K562 (cell line): ENCODE results near the gene IL12B. TPM values are rescaled to one million over a fixed set of nuclear protein-coding genes. Genes with fewer than 3 reads are reported as not detected.

ENCODE experiments used
- ARHGAP35 ChIP-seq: fragments of 450-650 bp; IDR thresholded peaks from 2 replicates; pipeline ENCODE4 v1.6.1; 2018; ENCODE audit not compliant: partially characterized antibody
- ATF1 ChIP-seq, 2 experiments: fragments of 450-650 bp in 1 of 2; IDR thresholded peaks; 2 replicates each; pipeline ENCODE4 v1.6.1; 2016; ENCODE audit warnings: missing compliant biosample characterization in 1 of 2, missing genetic modification characterization in 1 of 2
- BCL6 ChIP-seq: fragments of 250-450 bp; sonication (Bioruptor Pico); IDR thresholded peaks from 2 replicates; pipeline ENCODE4 v1.4.0; 2020
- CCAR2 ChIP-seq: fragments of 200-400 bp; formaldehyde crosslinking; IDR thresholded peaks from 2 replicates; pipeline ENCODE4 v1.6.1; 2017; ENCODE audit warnings: mild to moderate bottlenecking, low read depth, low read length
- CEBPZ ChIP-seq: fragments of 150-350 bp; IDR thresholded peaks from 2 replicates; pipeline ENCODE4 v1.6.1; 2014; ENCODE audit warnings: low read depth, mild to moderate bottlenecking, low read length, borderline replicate concordance
- CREB1 ChIP-seq, 2 experiments: sonication (generic) in 1 of 2; formaldehyde crosslinking in 1 of 2; IDR thresholded peaks; 2 replicates each; pipeline versions ENCODE4 v1.6.1 to v1.8.0; 2012 to 2022; ENCODE audit warnings: inconsistent platforms in 1 of 2, mild to moderate bottlenecking in 1 of 2, missing genetic modification reagents in 1 of 2, moderate library complexity in 1 of 2
- CREM ChIP-seq: IDR thresholded peaks from 2 replicates; pipeline ENCODE4 v1.6.1; 2014; ENCODE audit warnings: antibody characterized with exemption, low read depth
- DNMT1 ChIP-seq: fragments of 450-650 bp; IDR thresholded peaks from 2 replicates; pipeline ENCODE4 v1.6.1; 2016; ENCODE audit warnings: antibody characterized with exemption, mild to moderate bottlenecking
- E2F4 ChIP-seq: sonication (generic); formaldehyde crosslinking; IDR thresholded peaks from 2 replicates; pipeline ENCODE4 v1.8.0; 2022; ENCODE audit warnings: mild to moderate bottlenecking, low read depth, missing genetic modification reagents
- EP300 ChIP-seq: IDR thresholded peaks from 2 replicates; pipeline ENCODE4 v1.6.1; 2012; ENCODE audit warnings: low read length, improper control_type of control experiment
- FOXA3 ChIP-seq, 2 experiments: fragments of 450-650 bp in 1 of 2; sonication (generic) in 1 of 2; formaldehyde crosslinking; IDR thresholded peaks in 1 of 2; conservative IDR thresholded peaks in 1 of 2; 2 replicates each; pipeline versions ENCODE4 v1.4.0 to v1.8.0; 2020 to 2022; ENCODE audit warnings: mild to moderate bottlenecking in 2 of 2, missing genetic modification reagents in 1 of 2
- HNRNPL ChIP-seq: fragments of 200-400 bp; formaldehyde crosslinking; IDR thresholded peaks from 2 replicates; pipeline ENCODE4 v1.6.1; 2017; ENCODE audit warnings: low read depth, mild to moderate bottlenecking, low read length
- HNRNPUL1 ChIP-seq: fragments of 200-400 bp; formaldehyde crosslinking; IDR thresholded peaks from 2 replicates; pipeline ENCODE4 v1.6.1; 2017; ENCODE audit warnings: low read length
- MCM2 ChIP-seq: fragments of 450-650 bp; IDR thresholded peaks from 2 replicates; pipeline ENCODE4 v1.6.1; 2017; ENCODE audit warnings: low read depth, mild to moderate bottlenecking
- RBBP5 ChIP-seq: fragments of 200-600 bp; sonication (generic); IDR thresholded peaks from 2 replicates; pipeline ENCODE4 v1.6.1; 2012; ENCODE audit warnings: borderline replicate concordance, mild to moderate bottlenecking, low read length, control low read depth, inconsistent platforms; ENCODE audit not compliant: insufficient read depth, poor library complexity, severe bottlenecking
- TAF15 ChIP-seq: fragments of 200-400 bp; formaldehyde crosslinking; IDR thresholded peaks from 2 replicates; pipeline ENCODE4 v1.6.1; 2017; ENCODE audit warnings: mild to moderate bottlenecking, low read depth, low read length, moderate library complexity
- TCFL5 ChIP-seq: fragments of 250-450 bp; sonication (Bioruptor Pico); conservative IDR thresholded peaks from 2 replicates; pipeline ENCODE4 v1.6.1; 2021; ENCODE audit warnings: mild to moderate bottlenecking, moderate library complexity, matching md5 sums
- USF1 ChIP-seq: sonication (generic); formaldehyde crosslinking; IDR thresholded peaks from 2 replicates; pipeline ENCODE4 v1.9.0; 2022; ENCODE audit warnings: mild to moderate bottlenecking, missing genetic modification reagents
- ZNF253 ChIP-seq: fragments of 250-450 bp; sonication (Bioruptor Pico); conservative IDR thresholded peaks from 2 replicates; pipeline ENCODE4 v1.6.1; 2021; ENCODE audit warnings: mild to moderate bottlenecking
- ZSCAN29 ChIP-seq: fragments of 450-650 bp; IDR thresholded peaks from 2 replicates; pipeline ENCODE4 v1.6.1; 2017
- polyA plus RNA-seq, 8 experiments: library from polyadenylated mRNA; depleted of rRNA in 4 of 8; stranded (reverse) in 5 of 8; unstranded in 3 of 8; fragments of >200 nt; fragmentation: Nextera tagmentation in 2 of 8; fragmentation: Illumina TruSeq in 1 of 8; extraction: Ambion mirVana in 2 of 8; extraction: Trizol in 1 of 8; gene quantifications; 2 replicates each; pipeline versions ENCODE4 v1.2.1 to v1.2.3, GENCODE V29; 2011 to 2014; ENCODE audit warnings: inconsistent platforms in 1 of 8, missing spikeins in 1 of 8
- total RNA-seq, 7 experiments: library from RNA; depleted of rRNA in 6 of 7; stranded (reverse); fragments of >200 nt in 6 of 7; fragmentation: Illumina TruSeq in 2 of 7; extraction: Trizol in 2 of 7; gene quantifications; 2 replicates each; pipeline versions ENCODE4 v1.2.1 to v1.2.3, GENCODE V29; 2011 to 2021; ENCODE audit warnings: low replicate concordance in 1 of 7
- TF ChIP-seq, protein P1 (sequence below): fragments of 450-650 bp; formaldehyde crosslinking; IDR thresholded peaks from 2 replicates; pipeline ENCODE4 v1.4.0; 2020; ENCODE audit warnings: mild to moderate bottlenecking, mixed read lengths

The IL12B gene
- total and polyA plus RNA-seq, 9 of the 15 experiments (the other 6 are each of a cell fraction or from before 2014, with no cell fraction given): not detected

GRCh38 chr5:159337016-159337955 is 7.0 kb upstream of the IL12B start (continued):
- TF ChIP-seq FOXA3 (CRISPR knock-in tag; conservative IDR thresholded peaks at IDR 0.05 in 1 of 2, IDR thresholded peaks at IDR 0.05 in 1 of 2) (no peak), CREM (peak; percentile 54), ZNF253 (CRISPR knock-in tag) (no peak), MCM2 (no peak), HNRNPUL1 (no peak), ZSCAN29 (no peak), DNMT1 (no peak), ATF1 (CRISPR knock-in tag; IDR thresholded peaks at IDR 0.05) (no peak), ATF1 (tag; IDR thresholded peaks at IDR 0.05) (peak; percentile 41), RBBP5 (no peak), ARHGAP35 (no peak), CCAR2 (no peak), EP300 (peak; percentile 72; the same call in 1 of the 2 replicates), E2F4 (CRISPR knock-in tag) (no peak), TCFL5 (CRISPR knock-in tag) (no peak), USF1 (CRISPR knock-in tag) (no peak), CEBPZ (no peak), BCL6 (CRISPR knock-in tag) (0 out of 2 replicates have a peak, but pooled peaks have one; percentile 62), TAF15 (no peak), HNRNPL (no peak), CREB1 (IDR thresholded peaks at IDR 0.05) (no peak), CREB1 (CRISPR knock-in tag; IDR thresholded peaks at IDR 0.05) (peak; percentile 39; the same call in 1 of the 2 replicates)
- TF ChIP-seq, protein P1, sequence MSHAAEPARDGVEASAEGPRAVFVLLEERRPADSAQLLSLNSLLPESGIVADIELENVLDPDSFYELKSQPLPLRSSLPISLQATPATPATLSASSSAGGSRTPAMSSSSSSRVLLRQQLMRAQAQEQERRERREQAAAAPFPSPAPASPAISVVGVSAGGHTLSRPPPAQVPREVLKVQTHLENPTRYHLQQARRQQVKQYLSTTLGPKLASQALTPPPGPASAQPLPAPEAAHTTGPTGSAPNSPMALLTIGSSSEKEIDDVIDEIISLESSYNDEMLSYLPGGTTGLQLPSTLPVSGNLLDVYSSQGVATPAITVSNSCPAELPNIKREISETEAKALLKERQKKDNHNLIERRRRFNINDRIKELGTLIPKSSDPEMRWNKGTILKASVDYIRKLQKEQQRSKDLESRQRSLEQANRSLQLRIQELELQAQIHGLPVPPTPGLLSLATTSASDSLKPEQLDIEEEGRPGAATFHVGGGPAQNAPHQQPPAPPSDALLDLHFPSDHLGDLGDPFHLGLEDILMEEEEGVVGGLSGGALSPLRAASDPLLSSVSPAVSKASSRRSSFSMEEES (CRISPR knock-in tag): no peak
